MCF 10A (cell line): ENCODE results near the gene RAB19. TPM values are rescaled to one million over a fixed set of nuclear protein-coding genes. Genes with fewer than 3 reads are reported as not detected.
A peak's percentile ranks its signal among the peaks of the same experiment; 100 is the strongest.
"Not testable (repeated sequence)": the region's sequence is repeated elsewhere in the genome, so short reads cannot be mapped to it uniquely, and the experiment has no call there.

Experiments
- BruUV-seq: library from RNA; stranded (reverse); fragments of 400-500 nt; replicated peaks from 2 replicates; lab custom pipeline; 2021; lab: Mats Ljungman, UMichigan
- CTCF ChIA-PET: fragments of 300-600 bp; sonication (Branson Sonifier 250); formaldehyde crosslinking; extraction: SDS; loops from one replicate; lab custom pipeline; 2021; ENCODE audit warnings: antibody characterized with exemption, inconsistent platforms; lab: Yijun Ruan, JAX
- POLR2A ChIA-PET: fragments of 300-600, 350-650 bp; sonication (Branson Sonifier 250); formaldehyde crosslinking; extraction: SDS; loops from one replicate; lab custom pipeline; 2020; ENCODE audit warnings: antibody characterized with exemption, inconsistent platforms; lab: Yijun Ruan, JAX
- DNase-seq: peaks from one replicate; pipeline ENCODE4 v3.0.0-alpha.2; 2018; ENCODE audit not compliant: unreplicated experiment
- H3K27ac Mint-ChIP-seq: one replicate; pipeline ENCODE4 v1.8.0; 2022; ENCODE audit warnings: mild to moderate bottlenecking, low read depth, mixed read lengths; ENCODE audit not compliant: unreplicated experiment
- H3K27me3 Mint-ChIP-seq: one replicate; pipeline ENCODE4 v1.8.0; 2022; ENCODE audit warnings: mixed read lengths; ENCODE audit not compliant: insufficient read depth, unreplicated experiment
- H3K36me3 Mint-ChIP-seq: one replicate; pipeline ENCODE4 v1.8.0; 2022; ENCODE audit warnings: mild to moderate bottlenecking, moderate library complexity, mixed read lengths; ENCODE audit not compliant: insufficient read depth, unreplicated experiment
- H3K4me1 Mint-ChIP-seq: one replicate; pipeline ENCODE4 v1.8.0; 2022; ENCODE audit warnings: mixed read lengths; ENCODE audit not compliant: insufficient read depth, unreplicated experiment
- H3K4me3 Mint-ChIP-seq: one replicate; pipeline ENCODE4 v1.8.0; 2022; ENCODE audit warnings: mild to moderate bottlenecking, moderate library complexity, mixed read lengths; ENCODE audit not compliant: unreplicated experiment
- H3K9me3 Mint-ChIP-seq: one replicate; pipeline ENCODE4 v1.8.0; 2022; ENCODE audit warnings: mixed read lengths; ENCODE audit not compliant: unreplicated experiment
- CTCF ChIP-seq: fragments of 200-600 bp; IDR thresholded peaks from one replicate; pipeline ENCODE4 v1.8.0; 2022; ENCODE audit warnings: antibody characterized with exemption, mild to moderate bottlenecking; ENCODE audit not compliant: unreplicated experiment
- intact Hi-C: fragments of 100-400 bp; cut with micrococcal nuclease; formaldehyde crosslinking; loops from 2 replicates; pipeline ENCODE4 v1.14.1; 2022
- total RNA-seq: library from RNA; stranded (reverse); gene quantifications from 2 replicates; pipeline ENCODE4 v1.2.3, GENCODE V29; 2022

The RAB19 gene
- total RNA-seq, 1 experiment from 2014 or later, result not detected

GRCh38 chr7:140402178-140402835 lies 1.6 kb upstream of the RAB19 start:
- POLR2A ChIA-PET, result interaction anchor here (1.1 kb wide), 1 partner anchor 76 kb away, joined by 4 read pairs; no protein-coding TSS in a partner anchor
- no TSS peak for BruUV-seq
- intact Hi-C loops, result no loop called here
- no peak overlapping the region for H3K4me3 Mint-ChIP-seq
- CTCF ChIA-PET, result interaction anchor here (0.6 kb wide), 1 partner anchor 92 kb away, joined by 3 read pairs; no protein-coding TSS in a partner anchor
- H3K9me3 Mint-ChIP-seq, result no peaks in the 10 kb centered on the region
- no peaks in the 10 kb centered on the region for H3K27me3 Mint-ChIP-seq
- DNase-seq, result peak; percentile 74
- H3K36me3 Mint-ChIP-seq, result no peaks in the 10 kb centered on the region
- peak overlapping the region; percentile 51 for H3K27ac Mint-ChIP-seq
- no peak for TF ChIP-seq CTCF
- peaks cover 20% of the 10 kb centered on the region for H3K4me1 Mint-ChIP-seq

- Mint-ChIP-seq H3K4me3 (no peak overlapping the region), H3K36me3 (no peaks in the 10 kb centered on the region), H3K27ac (no peak overlapping the region), H3K4me1 (peaks cover 15% of the 10 kb centered on the region), H3K9me3 (no peaks in the 10 kb centered on the region), H3K27me3 (no peaks in the 10 kb centered on the region)
- intact Hi-C loops, result no loop called here
- DNase-seq, result no peak
- TF ChIP-seq CTCF, result no peak
- BruUV-seq, result no TSS peak
- POLR2A ChIA-PET, result no interaction called here
- CTCF ChIA-PET, result no interaction called here
Observed at GRCh38 chr7:140404565-140405065, 757 bp downstream of the RAB19 start.

GRCh38 chr7:140415361-140415760 lies 11.5 kb downstream of the RAB19 start:
- Mint-ChIP-seq H3K27me3 (peaks cover 12% of the 10 kb centered on the region), H3K36me3 (no peaks in the 10 kb centered on the region), H3K27ac (no peak overlapping the region), H3K9me3 (no peaks in the 10 kb centered on the region), H3K4me3 (no peak overlapping the region), H3K4me1 (no peaks in the 10 kb centered on the region)
- ChIA-PET CTCF (interaction anchor here (0.7 kb wide), 1 partner anchor 199 kb away, joined by 4 read pairs; no protein-coding TSS in a partner anchor), POLR2A (no interaction called here)
- DNase-seq, result no peak
- intact Hi-C loops, result no loop called here
- BruUV-seq, result no TSS peak
- no peak for TF ChIP-seq CTCF

GRCh38 chr7:140415816-140416215 lies 12.0 kb downstream of the RAB19 start:
- H3K36me3 Mint-ChIP-seq, intact Hi-C loops, H3K9me3 Mint-ChIP-seq, BruUV-seq, H3K4me1 Mint-ChIP-seq, H3K4me3 Mint-ChIP-seq, H3K27ac Mint-ChIP-seq, DNase-seq, POLR2A ChIA-PET: not testable (repeated sequence)
- peaks cover 12% of the 10 kb centered on the region for H3K27me3 Mint-ChIP-seq
- CTCF ChIA-PET, result interaction anchor here (0.6 to 0.7 kb wide), 2 partner anchors 199 to 229 kb away, joined by 4 to 6 read pairs; no protein-coding TSS in a partner anchor
